ENCODE results near the gene NLRP10.
A peak's percentile ranks its signal among the peaks of the same experiment; 100 is the strongest.
"Not testable (repeated sequence)": the region's sequence is repeated elsewhere in the genome, so short reads cannot be mapped to it uniquely, and the experiment has no call there.

NLRP10 gene

GRCh38 chr11:7965386-7965785, at the start of gene NLRP10:
Gene NLRP10, minus strand, starts transcription at chr11:7965447. Its CDS starts 1,952 bp downstream, at chr11:7963495.
- DNase-seq: no peak

- DNase-seq: no peak
Observed at GRCh38 chr11:8013833-8014232, 48.6 kb upstream of the NLRP10 start.

- DNase-seq: no peak
Observed at GRCh38 chr11:8011981-8012444, 46.8 kb upstream of the NLRP10 start.

GRCh38 chr11:8011371-8011770, 46.1 kb upstream of the NLRP10 start:
- DNase-seq: no peak

- DNase-seq: no peak
Observed at GRCh38 chr11:8009856-8010255, 44.6 kb upstream of the NLRP10 start.

GRCh38 chr11:8008212-8008611, 43.0 kb upstream of the NLRP10 start:
- no peak for DNase-seq

GRCh38 chr11:8006349-8006977, 41.2 kb upstream of the NLRP10 start:
- peak in 1 of 2 donors; percentile 24 for DNase-seq

- no peak for DNase-seq
Observed at GRCh38 chr11:8005556-8005955, 40.3 kb upstream of the NLRP10 start.

GRCh38 chr11:8004008-8004407, 38.8 kb upstream of the NLRP10 start:
- no peak for DNase-seq

GRCh38 chr11:8003187-8003586, 37.9 kb upstream of the NLRP10 start:
- DNase-seq: no peak

GRCh38 chr11:8002676-8003075, 37.4 kb upstream of the NLRP10 start:
- DNase-seq: no peak

GRCh38 chr11:8000390-8000789, 35.1 kb upstream of the NLRP10 start:
- no peak for DNase-seq

- DNase-seq: no peak
Observed at GRCh38 chr11:7999795-8000194, 34.5 kb upstream of the NLRP10 start.

- no peak for DNase-seq
Observed at GRCh38 chr11:7994581-7995278, 29.5 kb upstream of the NLRP10 start.

- not testable (repeated sequence) for DNase-seq
Observed at GRCh38 chr11:7987560-7987883, 22.3 kb upstream of the NLRP10 start.

- peak; percentile 77 to 100 for DNase-seq
Observed at GRCh38 chr11:7986768-7987559, 21.7 kb upstream of the NLRP10 start, which contains the start of gene EIF3F. Gene EIF3F, plus strand, starts transcription at chr11:7987337. Its CDS starts 16 bp downstream, at chr11:7987353.

GRCh38 chr11:7983832-7984590, 18.8 kb upstream of the NLRP10 start:
- DNase-seq: no peak

GRCh38 chr11:7982582-7983119, 17.4 kb upstream of the NLRP10 start:
- no peak for DNase-seq

- no peak for DNase-seq
Observed at GRCh38 chr11:7981619-7982157, 16.4 kb upstream of the NLRP10 start.

GRCh38 chr11:7977232-7977917, 12.1 kb upstream of the NLRP10 start:
- DNase-seq: no peak

- DNase-seq: no peak
Observed at GRCh38 chr11:7974668-7975067, 9.4 kb upstream of the NLRP10 start.

- no peak for DNase-seq
Observed at GRCh38 chr11:7973011-7973410, 7.8 kb upstream of the NLRP10 start.

Data from bone marrow (tissue), 2 donors.